GM19043 (cell line): ENCODE data around the gene EPHA6.
"Not testable (repeated sequence)": the region's sequence is repeated elsewhere in the genome, so short reads cannot be mapped to it uniquely, and the experiment has no call there.

Experiments
- ATAC-seq: cut with Tn5 transposase; IDR thresholded peaks from one replicate; pipeline ENCODE4 v1.9.1; 2021; ENCODE audit warnings: low read depth; ENCODE audit not compliant: unreplicated experiment

Gene EPHA6

DNA sequence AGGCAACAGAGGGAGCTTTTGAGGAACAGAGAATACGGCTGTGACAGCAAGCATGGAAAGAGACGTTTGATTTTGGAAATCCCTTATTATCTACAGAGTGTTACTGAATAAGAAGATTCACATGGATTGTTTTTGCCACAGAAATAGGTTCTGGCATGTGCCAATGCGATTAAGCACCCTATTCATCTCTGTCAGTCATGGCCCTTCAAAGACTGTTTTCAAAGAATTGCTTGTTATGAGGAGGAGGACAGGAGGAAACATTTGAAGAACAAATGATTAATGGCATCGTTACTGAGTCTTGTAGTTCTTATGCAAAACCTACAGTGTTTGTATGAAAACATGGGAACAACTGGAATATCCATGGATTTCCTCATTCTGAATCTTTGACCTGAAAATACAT, 86.2 kb downstream of the EPHA6 start:
- no peak for ATAC-seq

DNA sequence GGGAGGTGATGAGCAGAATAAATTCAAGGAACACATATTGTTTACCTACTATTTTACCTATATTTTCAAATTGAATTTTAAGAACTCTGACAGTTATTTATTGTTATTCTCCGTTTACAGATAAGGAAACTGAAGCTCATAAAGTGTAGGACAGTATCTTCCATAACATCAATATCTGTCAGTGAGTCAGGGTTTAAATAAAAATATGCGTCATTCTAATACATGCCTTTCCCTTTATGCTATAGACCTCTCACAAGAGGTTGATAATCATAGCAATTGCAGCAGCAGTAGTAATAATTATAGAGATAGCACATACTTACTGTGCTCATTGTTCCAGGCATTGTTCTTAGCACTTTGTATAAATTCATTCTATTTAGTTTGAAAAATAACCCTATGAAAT, 101.1 kb downstream of the EPHA6 start:
- no peak for ATAC-seq

DNA sequence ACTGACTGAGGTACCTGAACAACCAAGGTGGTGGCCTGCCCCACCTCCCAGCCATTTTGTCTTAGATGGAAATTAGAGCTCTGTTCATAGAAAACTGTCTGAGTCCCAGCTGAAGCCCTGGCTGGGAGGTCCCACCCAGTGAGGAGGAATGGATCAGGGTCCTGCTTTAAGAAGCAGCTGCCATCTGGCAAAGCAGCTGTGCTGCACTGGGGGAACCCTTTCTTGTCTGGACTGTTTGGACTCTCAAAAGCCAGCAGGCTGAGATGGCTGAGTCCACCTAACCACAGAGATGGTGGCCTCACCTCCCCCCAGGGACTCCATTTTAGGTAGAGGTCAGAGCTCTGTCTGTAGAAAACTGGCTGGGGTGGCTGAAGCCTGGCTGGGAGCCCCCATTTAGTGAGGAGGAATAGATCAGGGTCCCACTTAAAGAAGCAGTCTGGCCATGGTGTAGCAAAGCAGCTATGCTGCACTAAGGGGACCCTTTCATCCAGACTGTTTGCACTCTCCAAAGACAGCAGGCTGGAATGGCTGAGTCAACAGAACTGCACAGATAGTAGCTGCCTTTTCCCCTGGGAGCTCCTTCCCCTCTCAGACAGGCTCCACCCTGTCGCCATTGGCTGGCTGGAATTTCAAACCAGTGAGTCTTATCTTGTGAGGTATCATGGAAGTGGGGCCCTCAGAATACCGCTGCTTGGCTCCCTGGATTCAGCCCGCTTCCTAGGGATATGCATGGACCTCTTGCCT, 116.9 kb downstream of the EPHA6 start:
- no peak for ATAC-seq

DNA sequence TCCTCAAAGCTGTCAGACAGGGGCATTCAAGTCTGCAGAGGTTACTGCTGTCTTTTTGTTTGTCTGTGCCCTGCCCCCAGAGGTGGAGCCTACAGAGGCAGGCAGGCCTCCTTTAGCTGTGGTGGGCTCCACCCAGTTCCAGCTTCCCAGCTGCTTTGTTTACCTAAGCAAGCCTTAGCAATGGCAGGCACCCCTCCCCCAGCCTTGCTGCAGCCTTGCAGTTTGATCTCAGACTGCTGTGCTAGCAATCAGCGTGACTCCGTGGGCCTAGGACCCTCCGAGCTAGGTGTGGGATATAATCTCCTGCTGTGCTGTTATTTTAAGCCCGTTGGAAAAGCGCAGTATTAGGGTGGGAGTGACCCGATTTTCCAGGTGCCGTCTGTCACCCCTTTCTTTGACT, 127.7 kb downstream of the EPHA6 start:
- ATAC-seq: not testable (repeated sequence)

DNA sequence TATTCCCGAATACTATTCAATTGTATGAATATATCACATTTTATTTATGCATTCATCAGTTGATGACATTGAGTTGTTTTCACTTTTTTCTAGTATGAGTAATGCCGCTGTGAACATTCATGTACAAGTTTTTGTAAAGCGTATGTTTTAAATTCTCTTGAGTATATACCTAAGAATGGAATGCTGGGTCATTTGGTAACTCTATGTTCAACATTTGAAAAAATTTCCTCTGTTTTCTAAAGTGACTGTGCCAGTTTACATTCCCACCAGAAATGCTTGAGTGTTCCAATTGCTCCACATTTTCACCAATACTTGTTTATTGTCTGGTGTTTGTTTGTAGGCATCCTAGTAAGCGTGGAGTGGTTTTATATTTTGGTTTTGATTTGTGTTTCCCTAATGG, 144.5 kb downstream of the EPHA6 start:
- no peak for ATAC-seq

DNA sequence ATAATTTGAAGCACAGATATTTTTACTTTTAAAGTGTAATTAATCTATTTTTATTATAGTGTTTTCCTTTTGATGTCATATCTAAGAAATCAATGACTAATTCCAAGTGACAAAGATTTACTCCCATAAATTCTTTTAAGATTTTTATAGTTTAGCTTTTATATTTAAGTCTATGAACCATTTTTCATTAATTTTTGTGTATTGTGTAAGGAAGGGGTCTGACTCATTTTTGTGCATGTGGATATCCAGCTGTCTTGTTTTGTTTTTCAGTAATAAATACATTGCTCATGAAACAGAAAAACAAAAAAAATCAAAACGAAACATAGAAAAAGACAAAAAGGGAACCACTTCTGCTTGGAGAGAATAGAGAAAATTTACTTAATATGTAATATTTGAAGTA, 145.1 kb downstream of the EPHA6 start:
- no peak for ATAC-seq

DNA sequence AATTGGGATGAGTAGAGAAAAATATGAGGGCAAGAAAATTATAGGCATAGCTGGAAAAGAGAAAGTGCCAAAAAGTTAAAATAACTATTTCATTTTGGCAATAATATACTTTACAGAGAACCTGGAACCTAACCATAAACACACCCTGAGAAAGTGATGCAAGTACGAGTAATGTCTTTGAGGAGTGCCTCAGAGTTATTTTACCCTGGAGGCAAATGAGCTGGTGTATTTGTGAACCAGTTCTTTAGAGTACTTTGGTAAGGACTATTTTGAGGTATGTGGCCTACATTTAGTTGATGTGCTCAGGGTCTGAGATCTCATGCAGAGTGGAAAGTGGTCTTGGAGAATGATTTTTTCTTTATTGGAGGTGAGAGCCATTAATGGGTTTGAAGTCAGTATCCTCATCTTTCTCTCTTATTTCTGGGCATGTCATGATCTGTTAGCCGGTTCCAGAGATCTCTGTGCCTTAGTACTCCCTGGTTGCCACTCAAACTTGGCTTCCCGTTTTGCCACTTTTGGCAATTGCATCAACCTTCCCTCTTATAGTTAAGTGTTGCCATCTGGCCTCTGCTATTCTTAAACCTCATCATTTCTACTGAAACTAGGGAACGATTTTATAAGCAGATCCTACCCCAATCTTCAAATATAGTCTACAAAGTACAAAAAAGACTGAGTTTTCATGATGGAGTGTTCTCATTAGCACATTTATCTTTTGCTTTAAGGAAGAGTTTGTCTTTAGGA, 145.7 kb downstream of the EPHA6 start:
- no peak for ATAC-seq

DNA sequence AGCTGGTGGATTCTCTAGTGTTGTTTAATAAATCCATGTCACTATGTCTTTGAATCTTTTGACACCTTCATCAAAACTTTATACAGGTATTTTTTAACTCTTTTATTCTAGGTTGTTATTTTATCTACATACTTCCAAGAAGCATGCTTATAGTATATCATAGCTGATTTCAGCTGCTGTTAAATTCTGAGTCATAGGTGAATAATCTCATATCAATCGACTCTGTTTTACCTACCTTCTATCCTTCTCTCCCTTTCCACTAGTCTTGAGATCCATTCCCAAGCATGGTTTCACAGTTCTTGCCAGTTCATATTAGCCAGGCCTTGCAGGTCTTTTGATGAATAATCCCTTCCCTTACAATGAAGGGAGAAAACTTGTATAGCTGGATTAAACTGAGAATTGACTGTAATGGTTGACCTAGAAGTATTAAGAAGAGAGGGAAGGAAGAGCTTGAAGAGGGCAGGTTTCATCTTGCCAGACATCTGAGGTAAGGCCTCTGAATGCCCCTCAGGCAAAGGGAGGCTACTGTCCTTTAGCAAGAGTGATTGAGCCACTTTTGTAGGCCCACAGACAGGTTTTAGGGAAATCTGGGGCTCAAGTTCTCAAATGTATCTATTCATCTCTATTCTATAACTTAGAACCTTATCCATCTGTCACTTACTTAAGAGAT, 146.4 kb downstream of the EPHA6 start:
- ATAC-seq: no peak

DNA sequence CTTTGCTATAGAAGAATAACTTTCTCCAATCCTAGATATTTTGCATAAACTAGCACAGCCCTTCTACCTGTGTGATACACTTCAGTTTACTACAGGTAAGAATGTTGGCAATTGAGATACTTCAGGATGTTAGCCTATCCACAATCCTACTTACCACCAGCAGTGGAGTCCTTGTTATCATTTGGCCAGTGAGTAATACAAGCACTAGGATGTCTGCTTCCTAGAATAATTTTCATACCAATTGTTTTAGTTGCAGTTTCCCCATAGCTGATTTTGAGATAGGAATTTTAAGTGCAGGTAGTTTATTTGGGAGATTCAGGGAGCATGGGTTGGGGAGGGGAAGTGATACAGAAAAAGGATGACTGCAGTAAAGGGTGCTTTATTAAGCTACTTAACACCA, 147.2 kb downstream of the EPHA6 start:
- no peak for ATAC-seq

DNA sequence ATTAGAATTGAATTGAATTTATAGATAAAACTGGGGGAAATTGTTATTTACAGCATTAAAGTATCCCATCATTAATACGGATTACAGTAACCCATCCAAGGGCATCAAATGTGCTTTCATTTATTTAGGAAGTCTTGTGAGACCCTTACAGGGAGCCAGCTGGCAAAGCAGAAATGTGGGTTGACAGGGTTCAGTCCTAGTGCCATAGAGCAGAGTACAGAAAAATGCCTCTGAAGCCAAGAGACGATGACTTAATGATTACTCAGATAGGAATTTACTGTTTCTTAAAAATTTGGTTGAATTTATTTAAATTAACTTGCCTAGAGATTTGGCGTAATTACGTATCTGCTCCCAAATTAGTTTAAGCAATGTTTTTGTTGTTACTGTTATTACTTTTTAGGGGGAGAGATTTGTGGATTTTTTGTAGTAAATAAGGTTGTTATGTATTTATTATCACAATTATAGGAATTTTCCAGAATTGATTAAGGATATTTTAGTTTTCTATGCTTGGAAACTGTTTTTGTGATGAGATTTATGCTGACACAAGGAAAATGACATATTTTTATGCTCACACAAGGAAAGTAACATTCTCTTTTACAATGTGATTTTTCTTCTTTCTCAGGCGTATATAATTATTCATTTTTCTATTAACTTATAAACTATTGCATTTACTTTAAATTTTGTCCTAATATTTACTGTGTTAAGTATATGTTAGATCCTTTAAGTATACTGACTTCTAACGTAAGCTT, 152.0 kb downstream of the EPHA6 start:
- ATAC-seq: no peak

DNA sequence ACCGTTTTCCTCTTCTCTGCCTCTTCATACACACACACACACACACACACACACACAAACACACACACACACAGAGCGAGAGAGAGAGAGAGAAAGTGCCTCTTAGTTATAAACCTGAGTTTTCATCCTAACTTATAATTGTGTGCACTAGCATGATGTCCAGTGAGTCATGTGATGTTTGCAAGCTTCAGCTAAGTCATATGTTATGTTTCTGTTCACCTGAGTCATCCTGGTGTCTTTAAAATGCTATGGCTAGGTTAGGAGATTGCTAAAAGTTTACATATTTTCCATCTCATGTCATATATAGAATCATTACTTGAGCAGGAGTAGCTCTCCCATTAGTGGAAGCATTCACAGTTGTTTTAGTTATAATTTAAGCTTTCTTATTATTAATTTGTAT, 155.8 kb downstream of the EPHA6 start:
- no peak for ATAC-seq

DNA sequence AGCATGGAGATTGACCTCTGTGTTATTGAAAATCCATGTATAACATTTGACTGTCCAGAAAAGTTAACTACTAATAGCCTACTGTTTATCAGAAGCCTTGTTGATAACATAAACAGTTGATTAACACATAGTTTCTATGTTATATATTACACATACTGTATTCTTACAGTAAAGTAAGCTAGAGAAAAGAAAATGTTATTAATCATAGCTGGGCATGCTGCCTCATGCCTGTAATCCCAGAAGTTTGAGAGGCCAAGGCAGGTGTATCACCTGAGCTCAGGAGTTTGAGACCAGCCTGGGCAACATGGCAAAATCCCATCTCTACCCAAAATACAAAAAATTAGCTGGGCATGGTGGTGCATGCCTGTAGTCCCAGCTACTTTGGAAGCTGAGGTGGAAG, 163.3 kb downstream of the EPHA6 start:
- ATAC-seq: no peak

DNA sequence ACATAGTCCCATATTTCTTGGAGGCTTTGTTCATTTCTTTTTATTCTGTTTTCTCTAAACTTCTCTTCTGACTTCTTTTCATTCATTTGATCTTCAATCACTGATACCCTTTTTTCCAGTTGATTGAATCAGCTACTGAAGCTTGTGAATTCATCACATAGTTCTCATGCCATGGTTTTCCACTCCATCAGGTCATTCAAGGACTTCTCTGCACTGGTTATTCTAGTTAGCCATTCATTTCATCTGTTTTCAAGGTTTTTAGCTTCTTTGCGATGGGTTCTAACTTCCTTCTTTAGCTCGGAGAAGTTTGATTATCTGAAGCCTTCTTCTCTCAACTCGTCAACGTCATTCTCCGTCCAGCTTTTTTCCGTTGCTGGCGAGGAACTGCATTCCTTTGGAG, 169.3 kb downstream of the EPHA6 start:
- ATAC-seq: not testable (repeated sequence)

DNA sequence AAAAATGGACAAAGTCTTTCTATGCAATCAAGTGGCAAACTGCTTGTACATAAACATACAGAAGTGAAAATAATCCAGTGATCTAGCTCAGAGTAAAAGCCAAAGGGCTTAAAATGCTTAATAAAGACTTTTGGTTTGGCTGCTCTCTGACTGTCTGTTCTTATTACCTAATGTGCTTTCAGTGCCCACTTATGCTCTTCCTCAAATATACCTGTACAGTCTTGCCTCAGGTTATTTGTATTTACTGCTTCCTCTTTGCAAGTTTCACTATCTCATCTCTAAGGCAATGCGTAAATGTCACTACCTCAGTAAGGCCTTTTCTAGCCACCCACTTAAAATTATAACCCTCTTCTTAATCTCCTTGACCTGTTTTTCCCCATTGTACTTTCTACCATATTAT, 171.8 kb downstream of the EPHA6 start:
- ATAC-seq: no peak

DNA sequence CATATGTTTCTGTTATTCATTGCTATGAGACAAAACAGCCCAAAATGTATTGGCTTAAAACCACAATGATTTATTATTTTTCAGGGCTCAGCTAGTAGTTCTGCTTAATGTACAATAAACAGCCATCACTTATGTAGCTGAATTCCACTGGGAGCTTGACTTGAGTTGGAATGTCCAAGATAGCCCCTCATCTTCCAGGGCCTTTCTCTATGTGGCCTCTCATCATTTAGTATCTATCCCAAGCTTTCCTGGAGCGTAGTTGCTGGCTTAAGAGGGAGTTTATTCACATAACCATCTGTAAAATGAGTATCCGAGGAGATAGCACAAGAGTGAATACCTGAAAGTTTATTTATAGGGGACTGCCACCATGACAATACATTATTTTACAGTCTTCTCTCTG, 176.8 kb downstream of the EPHA6 start:
- ATAC-seq: no peak

DNA sequence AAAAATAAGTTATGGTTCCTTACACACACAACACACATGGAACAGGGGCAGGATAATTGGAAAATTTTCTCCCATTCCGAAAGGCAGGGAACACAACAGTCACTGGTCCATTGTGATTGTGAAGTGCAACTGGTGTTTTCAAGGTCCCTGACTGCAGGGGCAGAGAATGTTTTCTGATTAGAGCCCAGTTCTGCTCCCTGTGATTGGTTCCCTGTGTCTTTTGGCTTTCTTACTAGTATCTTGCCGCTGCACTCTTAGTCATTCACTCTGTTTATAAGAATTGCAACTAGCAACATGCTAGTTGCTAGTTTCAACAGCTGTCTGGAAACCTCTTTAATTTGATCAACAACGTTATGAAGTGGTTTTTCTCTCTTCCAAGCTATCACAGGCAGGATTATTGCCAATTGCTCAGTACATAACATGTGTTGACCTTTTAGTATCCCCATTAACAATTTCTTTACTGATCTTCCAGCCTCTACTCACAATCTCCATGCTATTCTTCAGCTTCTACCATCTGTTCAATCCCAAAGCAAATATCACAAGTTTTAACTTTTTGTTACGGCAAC, 177.5 kb downstream of the EPHA6 start:
- no peak for ATAC-seq

DNA sequence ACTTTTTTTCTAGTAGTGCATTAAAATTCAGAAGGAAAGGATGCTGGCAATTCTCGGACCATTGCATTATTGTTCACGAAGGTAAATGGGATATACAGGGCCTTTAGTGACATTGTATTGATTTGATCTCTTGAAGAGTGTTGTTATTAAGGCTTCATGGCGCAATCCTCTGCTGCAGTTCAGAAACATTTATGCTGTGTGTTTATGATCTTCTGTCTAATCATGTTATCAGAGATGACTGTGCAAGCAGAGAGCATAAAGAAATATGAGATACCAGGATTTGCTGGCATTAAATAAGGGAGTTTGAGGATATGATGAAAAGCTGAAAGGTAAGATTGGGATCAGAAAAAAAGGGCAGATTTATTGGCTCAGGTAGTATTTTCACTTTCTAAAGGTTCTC, 180.6 kb downstream of the EPHA6 start:
- no peak for ATAC-seq

DNA sequence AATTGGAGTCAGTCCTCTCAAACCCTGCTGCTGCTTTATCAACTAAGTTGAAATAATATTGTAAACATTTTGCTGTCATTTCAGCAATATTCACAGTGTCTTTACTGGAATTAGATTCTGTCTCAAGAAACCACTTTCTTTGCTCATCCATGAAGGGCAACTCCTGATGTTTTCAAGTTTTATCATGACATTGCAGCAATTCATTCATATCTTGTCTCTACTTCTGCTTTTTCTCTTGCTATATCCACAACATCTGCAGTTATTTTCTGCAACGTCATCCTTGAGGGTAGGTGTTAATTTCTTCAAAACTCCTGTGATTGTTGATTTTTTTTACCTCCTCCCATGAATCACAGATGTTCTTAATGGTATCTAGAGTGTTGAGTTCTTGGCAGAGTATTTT, 181.6 kb downstream of the EPHA6 start:
- no peak for ATAC-seq

DNA sequence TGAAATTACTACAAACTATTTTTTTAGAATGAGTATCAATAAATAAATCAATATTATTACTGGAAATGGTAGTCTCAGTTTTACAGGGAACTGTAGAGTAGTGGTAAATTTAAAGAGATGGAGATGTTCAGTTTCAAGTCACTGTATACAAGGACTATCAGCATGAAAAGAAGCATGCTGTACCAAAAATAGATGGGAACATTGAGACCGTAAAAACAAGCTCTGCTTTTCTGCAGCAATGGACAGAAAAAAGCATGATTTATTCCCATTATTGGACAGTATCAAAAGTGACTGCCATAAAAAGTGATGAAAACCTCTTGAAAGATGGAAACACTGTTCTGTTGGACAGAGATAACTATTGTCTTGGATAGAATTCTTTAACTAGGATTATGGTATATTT, 187.2 kb downstream of the EPHA6 start:
- no peak for ATAC-seq

DNA sequence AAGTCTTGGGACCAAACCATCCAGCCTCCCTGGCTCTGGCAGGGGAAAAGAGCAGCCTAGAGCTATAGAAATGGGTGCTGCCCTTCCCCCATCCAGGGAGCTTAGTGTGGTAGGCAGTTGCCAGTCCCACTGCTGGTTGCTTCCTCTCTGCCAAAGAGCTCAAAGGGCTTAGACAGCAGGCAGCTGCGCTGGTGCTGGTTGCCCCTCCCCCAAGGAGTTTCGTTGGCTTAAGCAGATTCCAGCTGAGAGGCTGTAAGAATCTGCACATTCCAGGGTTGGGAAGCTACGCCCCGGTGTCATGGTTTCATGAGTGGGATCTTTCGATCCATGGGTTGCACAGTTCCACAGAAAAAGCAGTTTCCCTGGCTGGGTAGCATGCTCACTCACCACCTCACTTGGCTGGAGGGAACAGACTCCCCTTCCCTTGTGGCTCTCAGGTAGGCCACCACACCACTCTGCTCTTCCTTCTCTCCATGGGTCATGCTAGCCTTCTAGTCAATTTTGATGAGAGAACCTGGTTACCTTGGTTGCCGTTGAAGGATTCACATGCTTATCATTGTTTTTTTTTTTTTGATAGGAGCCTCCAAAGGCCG, 195.1 kb downstream of the EPHA6 start:
- no peak for ATAC-seq
